ENCODE measurements around the gene SYT7.

DNA sequence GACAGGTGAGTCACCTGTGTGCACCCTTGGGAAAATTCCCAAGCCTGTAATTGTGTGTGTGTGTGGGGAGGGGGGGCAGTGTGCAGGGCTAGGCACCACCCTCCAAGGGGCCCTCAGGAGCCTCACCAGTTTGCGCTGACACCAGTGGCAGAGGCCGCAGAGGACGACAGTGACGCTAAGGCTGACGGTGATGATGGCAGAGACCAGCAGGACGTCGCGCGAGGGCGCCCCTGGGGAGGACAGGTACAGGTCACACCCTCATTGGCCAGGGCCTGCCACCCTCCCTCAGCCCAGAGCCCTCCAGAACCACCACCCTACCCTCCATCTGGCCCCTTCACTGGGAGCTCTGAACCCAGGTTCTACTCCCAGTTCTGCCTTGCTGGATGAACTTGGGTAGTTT, 24.9 kb downstream of the SYT7 start:
- TF ChIP-seq, protein P1, sequence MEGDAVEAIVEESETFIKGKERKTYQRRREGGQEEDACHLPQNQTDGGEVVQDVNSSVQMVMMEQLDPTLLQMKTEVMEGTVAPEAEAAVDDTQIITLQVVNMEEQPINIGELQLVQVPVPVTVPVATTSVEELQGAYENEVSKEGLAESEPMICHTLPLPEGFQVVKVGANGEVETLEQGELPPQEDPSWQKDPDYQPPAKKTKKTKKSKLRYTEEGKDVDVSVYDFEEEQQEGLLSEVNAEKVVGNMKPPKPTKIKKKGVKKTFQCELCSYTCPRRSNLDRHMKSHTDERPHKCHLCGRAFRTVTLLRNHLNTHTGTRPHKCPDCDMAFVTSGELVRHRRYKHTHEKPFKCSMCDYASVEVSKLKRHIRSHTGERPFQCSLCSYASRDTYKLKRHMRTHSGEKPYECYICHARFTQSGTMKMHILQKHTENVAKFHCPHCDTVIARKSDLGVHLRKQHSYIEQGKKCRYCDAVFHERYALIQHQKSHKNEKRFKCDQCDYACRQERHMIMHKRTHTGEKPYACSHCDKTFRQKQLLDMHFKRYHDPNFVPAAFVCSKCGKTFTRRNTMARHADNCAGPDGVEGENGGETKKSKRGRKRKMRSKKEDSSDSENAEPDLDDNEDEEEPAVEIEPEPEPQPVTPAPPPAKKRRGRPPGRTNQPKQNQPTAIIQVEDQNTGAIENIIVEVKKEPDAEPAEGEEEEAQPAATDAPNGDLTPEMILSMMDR (IDR thresholded peaks at IDR 0.05): no peak
- no peak for TF ChIP-seq POLR2A (IDR thresholded peaks at IDR 0.05)

Data from thyroid gland (tissue), 4 donors.